Renal pelvis (tissue), 12 donors: ENCODE results near the gene TMEM53. TPM values are rescaled to one million over a fixed set of nuclear protein-coding genes. Genes with fewer than 3 reads are reported as not detected.

Source experiments
- DNase-seq: peaks from one replicate; pipeline ENCODE4 v3.0.0-alpha.2; 2013
- long read RNA-seq, 16 experiments: transcript quantifications; one replicate each; lab custom pipeline, GENCODE V29; 2026
- polyA plus RNA-seq, 3 donors: library from polyadenylated mRNA; unstranded; fragments of 120-200 nt; gene quantifications; one replicate each; pipeline ENCODE4 v1.2.1, GENCODE V29; 2013; ENCODE audit not compliant: insufficient read length in 3 of 3

TMEM53 gene
- polyA plus RNA-seq: 10 to 100 TPM; 13.3 to 17.0 (median 15.7) TPM
- long read RNA-seq, donor 1, transcript TMEM53-202 (3 exons, 2,310 nt): major isoform, 5 of 12 reads
- long read RNA-seq, donor 1, partial matches to known transcripts: 0 of 12 reads
- long read RNA-seq, donor 1, other reads (novel, unspliced or antisense): 0 of 12 reads
- long read RNA-seq, donor 2, transcript TMEM53-202 (3 exons, 2,310 nt): major isoform, 6 of 60 reads
- long read RNA-seq, donor 2, partial matches to known transcripts: 29 of 60 reads
- long read RNA-seq, donor 2, other reads (novel, unspliced or antisense): 18 of 60 reads
- long read RNA-seq, donor 3, partial matches to known transcripts: 10 of 14 reads
- long read RNA-seq, donor 3, other reads (novel, unspliced or antisense): 0 of 14 reads
- long read RNA-seq, donor 4, partial matches to known transcripts: 29 of 42 reads
- long read RNA-seq, donor 4, other reads (novel, unspliced or antisense): 5 of 42 reads
- long read RNA-seq, donor 5, partial matches to known transcripts: 9 of 14 reads
- long read RNA-seq, donor 5, other reads (novel, unspliced or antisense): 0 of 14 reads
- long read RNA-seq, donor 6, transcript TMEM53-202 (3 exons, 2,310 nt): major isoform, 6 of 25 reads
- long read RNA-seq, donor 6, partial matches to known transcripts: 9 of 25 reads
- long read RNA-seq, donor 6, other reads (novel, unspliced or antisense): 7 of 25 reads
- long read RNA-seq, donor 7, transcript TMEM53-202 (3 exons, 2,310 nt): major isoform, 5 of 128 reads
- long read RNA-seq, donor 7, partial matches to known transcripts: 114 of 128 reads
- long read RNA-seq, donor 7, other reads (novel, unspliced or antisense): 5 of 128 reads
- long read RNA-seq, donor 8, partial matches to known transcripts: 17 of 26 reads
- long read RNA-seq, donor 8, other reads (novel, unspliced or antisense): 5 of 26 reads
- long read RNA-seq, donor 9, transcript TMEM53-202 (3 exons, 2,310 nt): minor isoform, 6 of 19 reads
- long read RNA-seq, donor 9, transcript TMEM53-201 (3 exons, 890 nt): major isoform, 8 of 19 reads
- long read RNA-seq, donor 9, partial matches to known transcripts: 0 of 19 reads
- long read RNA-seq, donor 9, other reads (novel, unspliced or antisense): 0 of 19 reads
- long read RNA-seq, donor 10, partial matches to known transcripts: 0 of 9 reads
- long read RNA-seq, donor 10, other reads (novel, unspliced or antisense): 0 of 9 reads
- long read RNA-seq, donor 11, partial matches to known transcripts: 67 of 79 reads
- long read RNA-seq, donor 11, other reads (novel, unspliced or antisense): 6 of 79 reads
- long read RNA-seq, donor 12, transcript TMEM53-202 (3 exons, 2,310 nt): major isoform, 5 of 11 reads
- long read RNA-seq, donor 12, partial matches to known transcripts: 0 of 11 reads
- long read RNA-seq, donor 12, other reads (novel, unspliced or antisense): 0 of 11 reads
- long read RNA-seq, donor 13, transcript TMEM53-204 (4 exons, 1,579 nt): major isoform, 5 of 11 reads
- long read RNA-seq, donor 13, partial matches to known transcripts: 0 of 11 reads
- long read RNA-seq, donor 13, other reads (novel, unspliced or antisense): 0 of 11 reads
- long read RNA-seq, donor 14: 0 reads
- long read RNA-seq, donor 15, transcript TMEM53-201 (3 exons, 890 nt): major isoform, 5 of 66 reads
- long read RNA-seq, donor 15, transcript TMEM53-202 (3 exons, 2,310 nt): major isoform, 5 of 66 reads
- long read RNA-seq, donor 15, partial matches to known transcripts: 26 of 66 reads
- long read RNA-seq, donor 15, other reads (novel, unspliced or antisense): 26 of 66 reads
- long read RNA-seq, donor 16, partial matches to known transcripts: 32 of 45 reads
- long read RNA-seq, donor 16, other reads (novel, unspliced or antisense): 6 of 45 reads

- peak; percentile 99 for DNase-seq
Measured at GRCh38 chr1:44674113-44675000, at the start of gene TMEM53, which contains the start of gene ARMH1. Gene TMEM53 (minus strand): TSS chr1:44674481. CDS start chr1:44674391, 90 bp downstream. Gene ARMH1 (plus strand): TSS chr1:44674714. CDS start chr1:44689698, 14,984 bp downstream.

- DNase-seq: no peak
Measured at GRCh38 chr1:44723496-44724295, 49.4 kb upstream of the TMEM53 start.

- DNase-seq: no peak
Measured at GRCh38 chr1:44723064-44723463, 48.8 kb upstream of the TMEM53 start.

GRCh38 chr1:44721485-44722361, 47.4 kb upstream of the TMEM53 start:
- DNase-seq: peak; percentile 76

GRCh38 chr1:44720281-44720680, 46.0 kb upstream of the TMEM53 start:
- no peak for DNase-seq

- DNase-seq: no peak
Measured at GRCh38 chr1:44719318-44719717, 45.0 kb upstream of the TMEM53 start.

- no peak for DNase-seq
Measured at GRCh38 chr1:44718091-44718490, 43.8 kb upstream of the TMEM53 start.

GRCh38 chr1:44717653-44718052, 43.4 kb upstream of the TMEM53 start:
- DNase-seq: no peak

GRCh38 chr1:44717156-44717555, 42.9 kb upstream of the TMEM53 start:
- no peak for DNase-seq

GRCh38 chr1:44714944-44715571, 40.8 kb upstream of the TMEM53 start:
- peak; percentile 73 for DNase-seq

- no peak for DNase-seq
Measured at GRCh38 chr1:44714532-44714931, 40.3 kb upstream of the TMEM53 start.

- no peak for DNase-seq
Measured at GRCh38 chr1:44713321-44713781, 39.1 kb upstream of the TMEM53 start.

- DNase-seq: no peak
Measured at GRCh38 chr1:44707959-44708831, 33.9 kb upstream of the TMEM53 start.

- no peak for DNase-seq
Measured at GRCh38 chr1:44707112-44707881, 33.0 kb upstream of the TMEM53 start.

GRCh38 chr1:44705938-44706337, 31.7 kb upstream of the TMEM53 start:
- DNase-seq: no peak
